ENCODE measurements around the gene POC1A.

The POC1A gene

GRCh38 chr3:52094571-52095485 is 59.4 kb downstream of the POC1A start:
- in situ Hi-C loops (cut with MboI; ENCODE audit: low pct_unique_long_range_greater_than_20kb, low sequenced_read_pairs, unreplicated experiment) = no loop called here
- DNase-seq (ENCODE audit: low spot score) = no peak
- TF ChIP-seq CTCF (IDR thresholded peaks at IDR 0.05; ENCODE audit: extremely low read depth, insufficient read depth, missing control alignments) = no peak

GRCh38 chr3:52093756-52094545 is 60.3 kb downstream of the POC1A start:
- TF ChIP-seq CTCF (IDR thresholded peaks at IDR 0.05; ENCODE audit: extremely low read depth, insufficient read depth, missing control alignments) = no peak
- DNase-seq (ENCODE audit: low spot score) = no peak
- in situ Hi-C loops (cut with MboI; ENCODE audit: low pct_unique_long_range_greater_than_20kb, low sequenced_read_pairs, unreplicated experiment) = no loop called here

GRCh38 chr3:52092891-52093290 is 61.3 kb downstream of the POC1A start:
- no peak for DNase-seq (ENCODE audit: low spot score)
- no peak for TF ChIP-seq CTCF (IDR thresholded peaks at IDR 0.05; ENCODE audit: extremely low read depth, insufficient read depth, missing control alignments)
- in situ Hi-C loops (cut with MboI; ENCODE audit: low pct_unique_long_range_greater_than_20kb, low sequenced_read_pairs, unreplicated experiment) = no loop called here

GRCh38 chr3:52092271-52092660 is 62.0 kb downstream of the POC1A start:
- in situ Hi-C loops (cut with MboI; ENCODE audit: low pct_unique_long_range_greater_than_20kb, low sequenced_read_pairs, unreplicated experiment) = no loop called here
- no peak for DNase-seq (ENCODE audit: low spot score)
- TF ChIP-seq CTCF (IDR thresholded peaks at IDR 0.05; ENCODE audit: extremely low read depth, insufficient read depth, missing control alignments) = no peak

- no peak for TF ChIP-seq CTCF (IDR thresholded peaks at IDR 0.05; ENCODE audit: extremely low read depth, insufficient read depth, missing control alignments)
- DNase-seq (ENCODE audit: low spot score) = no peak
- in situ Hi-C loops (cut with MboI; ENCODE audit: low pct_unique_long_range_greater_than_20kb, low sequenced_read_pairs, unreplicated experiment) = no loop called here
Observed at GRCh38 chr3:52091586-52092270, 62.5 kb downstream of the POC1A start.

GRCh38 chr3:52090933-52091468 is 63.2 kb downstream of the POC1A start:
- no peak for TF ChIP-seq CTCF (IDR thresholded peaks at IDR 0.05; ENCODE audit: extremely low read depth, insufficient read depth, missing control alignments)

More at GRCh38 chr3:52090933-52091468, 63.2 kb downstream of the POC1A start:
- no peak for DNase-seq (ENCODE audit: low spot score)
- in situ Hi-C loops (cut with MboI; ENCODE audit: low pct_unique_long_range_greater_than_20kb, low sequenced_read_pairs, unreplicated experiment) = no loop called here
